ENCODE measurements around the gene MCTP1.
A peak's percentile ranks its signal among the peaks of the same experiment; 100 is the strongest.
"Not testable (repeated sequence)": the region's sequence is repeated elsewhere in the genome, so short reads cannot be mapped to it uniquely, and the experiment has no call there.

Gene MCTP1

DNA sequence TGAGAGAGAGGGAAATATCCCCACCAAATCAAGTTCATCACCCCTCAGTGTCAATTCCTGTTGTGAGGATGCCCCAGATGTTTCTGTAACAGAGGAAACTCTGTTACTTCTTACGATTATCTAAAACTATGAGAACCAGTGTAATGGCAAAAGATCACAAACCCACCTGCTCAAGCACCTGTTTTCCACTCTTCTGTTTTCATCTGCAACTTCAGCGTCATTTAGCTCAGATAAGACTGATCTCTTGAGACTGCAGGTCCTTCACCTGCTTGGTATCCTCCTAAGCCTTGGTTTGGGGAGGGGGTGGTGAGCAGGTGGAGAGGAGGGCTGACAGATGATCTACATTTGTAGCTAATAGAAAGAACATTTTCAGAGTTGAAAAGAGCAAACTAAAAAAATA lies 437.2 kb downstream of the MCTP1 start:
- no peak for DNase-seq
- H3K9ac ChIP-seq (ENCODE audit: low read length), result no peak overlapping the region
- H3K27ac ChIP-seq (ENCODE audit: low read depth, low read length), result no peak overlapping the region
- H3K4me3 ChIP-seq (ENCODE audit: low read length), result no peak overlapping the region
- no peak overlapping the region for H3K56ac ChIP-seq (ENCODE audit: low read length)
- no peak overlapping the region for H3K23ac ChIP-seq (ENCODE audit: low read length)
- H3K79me1 ChIP-seq (ENCODE audit: low read length), result no peaks in the 10 kb centered on the region
- H3K4ac ChIP-seq (ENCODE audit: low read depth, low read length), result no peak overlapping the region
- H4K8ac ChIP-seq (ENCODE audit: low read depth, low read length), result no peak overlapping the region
- no peak overlapping the region for H2BK15ac ChIP-seq (replicated peaks; ENCODE audit: low read depth)
- H4K5ac ChIP-seq (ENCODE audit: low read length), result no peak overlapping the region
- H2BK5ac ChIP-seq (ENCODE audit: low read length), result no peak overlapping the region
- H3K27me3 ChIP-seq (ENCODE audit: insufficient read depth, low read length, poor library complexity), result no peaks in the 10 kb centered on the region
- H3K18ac ChIP-seq (ENCODE audit: low read length), result no peak overlapping the region
- H2BK120ac ChIP-seq (ENCODE audit: low read depth, low read length), result no peak overlapping the region
- H3K4me2 ChIP-seq (ENCODE audit: low read length), result no peak overlapping the region
- no peaks in the 10 kb centered on the region for H3K79me2 ChIP-seq (ENCODE audit: control insufficient read depth, insufficient read depth, low read length)
- H3K4me1 ChIP-seq (ENCODE audit: control insufficient read depth, low read depth, low read length), result no peaks in the 10 kb centered on the region
- H2AK5ac ChIP-seq (ENCODE audit: low read length), result no peak overlapping the region
- no peaks in the 10 kb centered on the region for H3K36me3 ChIP-seq (ENCODE audit: control insufficient read depth, insufficient read depth, low read length)
- no CpG with 5 or more reads among the region's 2 CpGs for WGBS (ENCODE audit: extremely low coverage, insufficient coverage, low lambda C conversion rate)

DNA sequence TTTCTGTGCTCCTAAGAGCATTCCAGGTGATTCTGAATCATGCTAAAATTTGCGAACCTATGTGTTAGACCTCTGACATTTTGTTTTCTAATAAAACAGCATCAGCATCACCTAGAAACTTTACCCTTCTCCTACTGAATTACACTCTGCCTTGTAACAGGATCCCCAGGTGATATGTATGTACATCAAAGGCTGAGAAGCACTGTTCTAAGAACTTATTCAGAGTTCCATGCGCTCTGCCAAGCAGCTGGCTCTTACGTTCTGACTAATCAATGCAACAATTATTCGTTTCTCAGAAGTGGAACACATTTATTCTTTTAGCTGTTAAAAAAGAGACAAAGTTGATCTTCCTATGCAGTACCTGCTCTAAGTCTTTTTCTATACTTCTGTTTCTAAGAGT lies 437.9 kb downstream of the MCTP1 start:
- Histone ChIP-seq H3K4me1 (ENCODE audit: control insufficient read depth, low read depth, low read length) (no peaks in the 10 kb centered on the region), H2BK120ac (ENCODE audit: low read depth, low read length) (no peak overlapping the region), H3K9ac (ENCODE audit: low read length) (no peak overlapping the region), H4K8ac (ENCODE audit: low read depth, low read length) (no peak overlapping the region), H2BK5ac (ENCODE audit: low read length) (no peak overlapping the region), H3K27ac (ENCODE audit: low read depth, low read length) (no peak overlapping the region), H2AK5ac (ENCODE audit: low read length) (no peak overlapping the region), H3K4me2 (ENCODE audit: low read length) (no peak overlapping the region), H3K18ac (ENCODE audit: low read length) (no peak overlapping the region), H3K79me2 (ENCODE audit: control insufficient read depth, insufficient read depth, low read length) (no peaks in the 10 kb centered on the region), H3K79me1 (ENCODE audit: low read length) (no peaks in the 10 kb centered on the region), H3K27me3 (ENCODE audit: insufficient read depth, low read length, poor library complexity) (no peaks in the 10 kb centered on the region), H3K36me3 (ENCODE audit: control insufficient read depth, insufficient read depth, low read length) (no peaks in the 10 kb centered on the region), H3K23ac (ENCODE audit: low read length) (no peak overlapping the region), H3K56ac (ENCODE audit: low read length) (no peak overlapping the region), H3K4ac (ENCODE audit: low read depth, low read length) (no peak overlapping the region), H2BK15ac (replicated peaks; ENCODE audit: low read depth) (no peak overlapping the region), H3K4me3 (ENCODE audit: low read length) (no peak overlapping the region), H4K5ac (ENCODE audit: low read length) (no peak overlapping the region)
- no peak for DNase-seq
- WGBS (ENCODE audit: extremely low coverage, insufficient coverage, low lambda C conversion rate), result no CpG with 5 or more reads among the region's 4 CpGs

DNA sequence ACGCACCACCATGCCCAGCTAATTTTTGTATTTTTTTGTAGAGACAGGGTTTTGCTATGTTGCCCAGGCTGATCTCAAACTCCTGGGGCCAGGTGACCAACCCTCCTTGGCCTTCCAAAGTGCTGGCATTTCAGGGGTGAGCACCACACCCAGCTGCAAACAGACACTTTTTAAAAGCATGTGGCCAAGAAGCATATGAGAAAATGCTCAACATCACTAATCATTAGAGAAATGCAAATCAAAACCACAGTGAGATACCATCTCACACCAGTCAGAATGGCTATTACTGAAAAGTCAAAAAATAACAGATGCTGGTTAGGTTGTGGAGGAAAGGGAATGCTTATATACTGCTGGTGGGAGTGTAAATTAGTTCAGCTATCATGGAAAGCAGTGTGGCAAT lies 439.2 kb downstream of the MCTP1 start:
- H2BK120ac ChIP-seq (ENCODE audit: low read depth, low read length); H4K5ac ChIP-seq (ENCODE audit: low read length); H3K9ac ChIP-seq (ENCODE audit: low read length); H2BK15ac ChIP-seq (replicated peaks; ENCODE audit: low read depth); H3K4me1 ChIP-seq (ENCODE audit: control insufficient read depth, low read depth, low read length); H3K27me3 ChIP-seq (ENCODE audit: insufficient read depth, low read length, poor library complexity); H2BK5ac ChIP-seq (ENCODE audit: low read length); H3K23ac ChIP-seq (ENCODE audit: low read length); H3K4ac ChIP-seq (ENCODE audit: low read depth, low read length); H3K79me2 ChIP-seq (ENCODE audit: control insufficient read depth, insufficient read depth, low read length); H3K56ac ChIP-seq (ENCODE audit: low read length); H3K4me3 ChIP-seq (ENCODE audit: low read length); H3K4me2 ChIP-seq (ENCODE audit: low read length); H3K79me1 ChIP-seq (ENCODE audit: low read length); H4K8ac ChIP-seq (ENCODE audit: low read depth, low read length); H2AK5ac ChIP-seq (ENCODE audit: low read length); DNase-seq; H3K27ac ChIP-seq (ENCODE audit: low read depth, low read length); H3K18ac ChIP-seq (ENCODE audit: low read length); H3K36me3 ChIP-seq (ENCODE audit: control insufficient read depth, insufficient read depth, low read length): not testable (repeated sequence)
- no CpG with 5 or more reads among the region's 1 CpG for WGBS (ENCODE audit: extremely low coverage, insufficient coverage, low lambda C conversion rate)

DNA sequence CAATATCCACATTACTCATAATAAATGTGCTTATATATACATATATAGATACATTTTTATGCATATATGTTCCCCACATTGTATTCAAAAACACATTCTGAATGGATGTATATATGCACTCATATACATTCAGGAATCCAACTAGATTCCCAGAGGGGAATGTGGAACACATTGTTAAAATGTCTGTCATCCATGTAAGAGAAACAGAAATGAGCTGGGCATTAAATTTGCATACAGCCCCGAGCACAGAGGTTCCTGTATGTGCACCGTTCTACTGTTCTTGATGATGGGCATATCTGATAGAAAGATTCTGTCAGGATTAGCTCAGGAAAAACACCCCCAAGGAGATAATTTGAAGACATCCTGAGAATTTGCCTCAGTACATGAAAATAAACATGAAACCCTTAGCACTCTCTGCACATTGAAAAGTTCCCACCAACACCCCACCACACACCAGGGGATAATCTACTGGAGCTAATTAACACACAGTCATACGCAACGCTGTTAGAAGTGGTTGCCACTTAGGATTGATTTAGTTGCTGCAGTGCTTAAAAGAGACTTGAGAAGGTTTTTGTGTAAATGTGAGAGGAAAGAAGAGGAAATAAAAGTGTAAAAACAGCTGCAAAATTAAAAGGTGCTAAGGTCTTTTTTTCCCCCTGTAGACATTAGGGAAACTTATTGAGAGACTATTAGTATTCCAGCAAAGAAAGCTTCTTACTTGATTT lies 443.1 kb downstream of the MCTP1 start:
- Histone ChIP-seq H3K4ac (ENCODE audit: low read depth, low read length) (no peak overlapping the region), H4K5ac (ENCODE audit: low read length) (no peak overlapping the region), H2BK15ac (replicated peaks; ENCODE audit: low read depth) (no peak overlapping the region), H3K56ac (ENCODE audit: low read length) (no peak overlapping the region), H3K27me3 (ENCODE audit: insufficient read depth, low read length, poor library complexity) (no peaks in the 10 kb centered on the region), H2AK5ac (ENCODE audit: low read length) (no peak overlapping the region), H2BK120ac (ENCODE audit: low read depth, low read length) (no peak overlapping the region), H3K79me1 (ENCODE audit: low read length) (no peaks in the 10 kb centered on the region), H3K23ac (ENCODE audit: low read length) (no peak overlapping the region), H3K18ac (ENCODE audit: low read length) (no peak overlapping the region), H3K36me3 (ENCODE audit: control insufficient read depth, insufficient read depth, low read length) (no peaks in the 10 kb centered on the region), H3K4me1 (ENCODE audit: control insufficient read depth, low read depth, low read length) (peaks cover 2% of the 10 kb centered on the region), H3K9ac (ENCODE audit: low read length) (no peak overlapping the region), H2BK5ac (ENCODE audit: low read length) (no peak overlapping the region), H3K4me3 (ENCODE audit: low read length) (no peak overlapping the region), H3K27ac (ENCODE audit: low read depth, low read length) (no peak overlapping the region), H4K8ac (ENCODE audit: low read depth, low read length) (no peak overlapping the region), H3K4me2 (ENCODE audit: low read length) (no peak overlapping the region), H3K79me2 (ENCODE audit: control insufficient read depth, insufficient read depth, low read length) (no peaks in the 10 kb centered on the region)
- peak; percentile 13 for DNase-seq
- no CpG with 5 or more reads among the region's 4 CpGs for WGBS (ENCODE audit: extremely low coverage, insufficient coverage, low lambda C conversion rate)

DNA sequence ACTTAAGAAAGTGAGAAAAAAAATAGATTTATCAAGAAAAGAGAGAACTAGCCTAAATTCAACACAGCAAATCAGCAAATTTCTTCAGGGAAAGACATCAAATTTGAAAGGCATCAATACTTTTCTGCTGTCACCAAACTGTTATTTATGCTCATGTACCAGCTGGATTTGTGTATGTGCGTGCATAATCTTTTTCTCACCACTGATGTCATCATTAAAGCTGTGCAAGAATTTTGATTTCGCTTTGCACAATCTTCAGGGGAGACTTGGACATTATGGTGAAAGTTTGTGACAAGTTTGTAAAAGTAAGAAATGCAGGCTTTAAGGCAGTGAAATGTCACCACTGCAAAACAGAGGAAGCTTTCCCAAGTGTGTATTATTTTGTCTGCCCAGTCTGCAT lies 451.0 kb downstream of the MCTP1 start:
- Histone ChIP-seq H4K8ac (ENCODE audit: low read depth, low read length) (no peak overlapping the region), H3K56ac (ENCODE audit: low read length) (no peak overlapping the region), H3K9ac (ENCODE audit: low read length) (no peak overlapping the region), H2BK120ac (ENCODE audit: low read depth, low read length) (no peak overlapping the region), H3K18ac (ENCODE audit: low read length) (no peak overlapping the region), H3K4me3 (ENCODE audit: low read length) (no peak overlapping the region), H3K4me2 (ENCODE audit: low read length) (no peak overlapping the region), H3K79me1 (ENCODE audit: low read length) (no peaks in the 10 kb centered on the region), H3K4me1 (ENCODE audit: control insufficient read depth, low read depth, low read length) (no peaks in the 10 kb centered on the region), H3K36me3 (ENCODE audit: control insufficient read depth, insufficient read depth, low read length) (no peaks in the 10 kb centered on the region), H3K79me2 (ENCODE audit: control insufficient read depth, insufficient read depth, low read length) (no peaks in the 10 kb centered on the region), H3K4ac (ENCODE audit: low read depth, low read length) (no peak overlapping the region), H3K27me3 (ENCODE audit: insufficient read depth, low read length, poor library complexity) (no peaks in the 10 kb centered on the region), H2BK5ac (ENCODE audit: low read length) (no peak overlapping the region), H2AK5ac (ENCODE audit: low read length) (no peak overlapping the region), H3K27ac (ENCODE audit: low read depth, low read length) (no peak overlapping the region), H3K23ac (ENCODE audit: low read length) (no peak overlapping the region), H2BK15ac (replicated peaks; ENCODE audit: low read depth) (no peak overlapping the region), H4K5ac (ENCODE audit: low read length) (no peak overlapping the region)
- whole genome bisulfite sequencing (ENCODE audit: extremely low coverage, insufficient coverage, low lambda C conversion rate), result no CpG with 5 or more reads among the region's 2 CpGs
- DNase-seq, result no peak

DNA sequence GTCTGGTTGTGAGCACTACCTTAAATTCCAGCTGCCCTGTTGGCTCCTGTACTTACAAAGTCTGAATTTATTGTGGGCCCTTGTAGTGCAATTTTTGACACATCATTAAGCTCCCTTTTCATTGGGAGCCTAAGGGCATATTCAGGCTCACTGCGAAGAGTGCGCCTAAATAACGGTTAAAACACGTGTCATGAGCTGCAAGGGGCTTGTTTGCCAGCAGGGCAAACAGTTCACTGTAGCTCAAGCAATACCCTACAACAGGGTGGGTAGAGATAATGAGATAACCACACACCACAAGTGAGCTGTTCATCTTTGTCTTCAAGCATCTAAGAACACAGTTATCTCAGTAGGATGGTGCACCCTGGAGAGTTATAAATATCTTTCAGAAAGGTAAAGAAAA lies 452.2 kb downstream of the MCTP1 start:
- Histone ChIP-seq H2BK120ac (ENCODE audit: low read depth, low read length) (no peak overlapping the region), H3K56ac (ENCODE audit: low read length) (no peak overlapping the region), H3K79me2 (ENCODE audit: control insufficient read depth, insufficient read depth, low read length) (no peaks in the 10 kb centered on the region), H2BK15ac (replicated peaks; ENCODE audit: low read depth) (no peak overlapping the region), H3K79me1 (ENCODE audit: low read length) (no peaks in the 10 kb centered on the region), H3K9ac (ENCODE audit: low read length) (no peak overlapping the region), H3K27me3 (ENCODE audit: insufficient read depth, low read length, poor library complexity) (no peaks in the 10 kb centered on the region), H3K27ac (ENCODE audit: low read depth, low read length) (no peak overlapping the region), H3K36me3 (ENCODE audit: control insufficient read depth, insufficient read depth, low read length) (no peaks in the 10 kb centered on the region), H3K4ac (ENCODE audit: low read depth, low read length) (no peak overlapping the region), H3K4me1 (ENCODE audit: control insufficient read depth, low read depth, low read length) (no peaks in the 10 kb centered on the region), H3K4me2 (ENCODE audit: low read length) (no peak overlapping the region), H3K18ac (ENCODE audit: low read length) (no peak overlapping the region), H4K5ac (ENCODE audit: low read length) (no peak overlapping the region), H3K4me3 (ENCODE audit: low read length) (no peak overlapping the region), H2AK5ac (ENCODE audit: low read length) (no peak overlapping the region), H2BK5ac (ENCODE audit: low read length) (no peak overlapping the region), H3K23ac (ENCODE audit: low read length) (no peak overlapping the region), H4K8ac (ENCODE audit: low read depth, low read length) (no peak overlapping the region)
- no CpG with 5 or more reads among the region's 4 CpGs for WGBS (ENCODE audit: extremely low coverage, insufficient coverage, low lambda C conversion rate)
- peak; percentile 11 for DNase-seq

All from mesendoderm (in vitro differentiated cells).